Measurements from ENCODE around the gene KCND1. TPM values are rescaled to one million over a fixed set of nuclear protein-coding genes. Genes with fewer than 3 reads are reported as not detected.

KCND1 gene
- total RNA-seq, 6 donors from 2014 or later = 0.61 to 3.1 (median 1.2) TPM

DNA sequence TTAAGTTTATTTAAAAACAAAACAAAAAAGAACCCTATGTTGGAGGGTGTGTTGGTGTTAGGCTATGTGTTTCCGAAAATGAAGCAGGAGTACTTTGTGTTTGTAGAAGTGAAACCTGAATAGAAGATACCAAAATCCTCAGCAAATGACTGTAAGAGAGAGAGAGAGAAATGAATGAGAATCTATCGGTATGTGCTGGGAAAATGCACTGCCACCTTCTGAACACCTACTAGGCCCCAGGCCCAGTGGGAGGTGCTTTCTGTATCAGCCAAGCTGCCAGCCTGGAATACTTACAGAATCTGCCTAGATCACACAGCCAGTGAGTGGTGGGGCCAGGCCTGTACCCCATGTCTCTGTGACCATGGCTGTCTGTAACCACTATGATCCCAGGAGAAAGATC is 37.9 kb downstream of the KCND1 start:
- ATAC-seq (ENCODE audit: low FRiP score in 2 of 2) (no peak), DNase-seq (no peak)
- WGBS, 2 donors = 87 to 97% methylated on average over 2 of the region's 2 CpGs
- peaks cover 0 to 42% (median 13%) of the 10 kb centered on the region in 4 donors for H3K36me3 ChIP-seq
- H3K27me3 ChIP-seq = no peaks in the 10 kb centered on the region
- TF ChIP-seq POLR2A (IDR thresholded peaks at IDR 0.05) = no peak
- no peak for TF ChIP-seq POLR2AphosphoS5 (IDR thresholded peaks at IDR 0.05)
- no peak for TF ChIP-seq EP300 (IDR thresholded peaks at IDR 0.05)
- TF ChIP-seq, protein P1, sequence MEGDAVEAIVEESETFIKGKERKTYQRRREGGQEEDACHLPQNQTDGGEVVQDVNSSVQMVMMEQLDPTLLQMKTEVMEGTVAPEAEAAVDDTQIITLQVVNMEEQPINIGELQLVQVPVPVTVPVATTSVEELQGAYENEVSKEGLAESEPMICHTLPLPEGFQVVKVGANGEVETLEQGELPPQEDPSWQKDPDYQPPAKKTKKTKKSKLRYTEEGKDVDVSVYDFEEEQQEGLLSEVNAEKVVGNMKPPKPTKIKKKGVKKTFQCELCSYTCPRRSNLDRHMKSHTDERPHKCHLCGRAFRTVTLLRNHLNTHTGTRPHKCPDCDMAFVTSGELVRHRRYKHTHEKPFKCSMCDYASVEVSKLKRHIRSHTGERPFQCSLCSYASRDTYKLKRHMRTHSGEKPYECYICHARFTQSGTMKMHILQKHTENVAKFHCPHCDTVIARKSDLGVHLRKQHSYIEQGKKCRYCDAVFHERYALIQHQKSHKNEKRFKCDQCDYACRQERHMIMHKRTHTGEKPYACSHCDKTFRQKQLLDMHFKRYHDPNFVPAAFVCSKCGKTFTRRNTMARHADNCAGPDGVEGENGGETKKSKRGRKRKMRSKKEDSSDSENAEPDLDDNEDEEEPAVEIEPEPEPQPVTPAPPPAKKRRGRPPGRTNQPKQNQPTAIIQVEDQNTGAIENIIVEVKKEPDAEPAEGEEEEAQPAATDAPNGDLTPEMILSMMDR (IDR thresholded peaks at IDR 0.05) = no peak
- no peak overlapping the region for H3K27ac ChIP-seq
- no peak overlapping the region for H3K4me3 ChIP-seq
- no peaks in the 10 kb centered on the region for H3K9me3 ChIP-seq
- H3K4me1 ChIP-seq = peaks cover 8 to 23% (median 16%) of the 10 kb centered on the region in 4 donors

DNA sequence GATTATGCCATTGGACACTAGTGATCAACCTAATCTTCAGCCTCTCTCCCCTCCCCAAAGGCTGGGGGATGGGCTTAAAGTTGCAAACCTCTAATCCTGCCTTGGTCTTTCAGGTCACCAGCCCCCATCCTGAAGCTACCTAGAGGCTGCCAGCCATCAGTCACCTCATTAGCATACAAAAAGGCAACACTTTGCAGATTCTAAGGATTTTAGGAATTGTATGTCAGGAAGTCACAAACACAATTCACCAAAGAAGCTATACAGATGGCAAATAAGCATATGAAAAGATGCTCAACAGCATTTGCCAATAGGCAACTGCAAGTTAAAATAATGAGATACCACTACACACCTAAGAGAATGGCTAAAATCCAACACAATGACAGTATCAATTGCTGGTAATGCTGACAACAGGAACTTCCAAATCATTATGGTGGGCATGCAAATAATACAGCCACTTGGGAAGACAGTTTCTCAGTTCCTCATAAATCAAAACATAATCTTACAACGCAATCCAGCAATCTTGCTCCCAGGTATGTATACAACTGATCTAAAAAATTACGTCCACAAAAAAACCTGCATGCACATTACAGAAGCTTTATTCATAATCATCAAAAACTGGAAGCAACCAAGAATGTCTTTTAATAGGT is 43.8 kb downstream of the KCND1 start:
- 75 to 85% methylated on average over 2 of the region's 2 CpGs for WGBS, 2 donors
- Histone ChIP-seq H3K4me3 (no peak overlapping the region), H3K9me3 (no peaks in the 10 kb centered on the region), H3K27ac (no peak overlapping the region), H3K27me3 (no peaks in the 10 kb centered on the region), H3K36me3 (peaks cover 0 to 61% (median 20%) of the 10 kb centered on the region in 4 donors), H3K4me1 (no peaks in the 10 kb centered on the region)
- no peak for ATAC-seq (ENCODE audit: low FRiP score in 2 of 2)
- DNase-seq = no peak
- TF ChIP-seq, protein P1 (IDR thresholded peaks at IDR 0.05) = no peak
- TF ChIP-seq POLR2A (IDR thresholded peaks at IDR 0.05) = no peak
- no peak for TF ChIP-seq EP300 (IDR thresholded peaks at IDR 0.05)
- TF ChIP-seq POLR2AphosphoS5 (IDR thresholded peaks at IDR 0.05) = no peak

DNA sequence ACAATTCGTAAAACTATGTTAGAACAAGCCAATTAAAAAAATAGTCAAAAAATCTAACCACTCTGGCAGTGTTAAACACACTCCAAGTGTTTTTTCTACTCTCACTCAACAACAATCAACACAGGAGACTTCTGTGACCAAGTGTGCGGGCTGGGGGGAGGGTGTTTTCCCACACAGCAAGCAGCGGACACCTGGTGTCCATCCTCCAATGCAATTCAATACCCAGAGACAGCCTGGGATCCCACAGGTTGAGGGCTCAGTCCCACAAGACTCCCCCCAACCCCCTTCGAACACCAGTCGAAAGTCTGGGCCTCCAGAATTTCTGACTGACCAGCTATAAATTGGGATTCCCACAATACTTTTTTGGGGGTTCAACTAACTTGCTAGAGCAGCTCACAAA is 44.5 kb downstream of the KCND1 start:
- no peak for TF ChIP-seq POLR2AphosphoS5 (IDR thresholded peaks at IDR 0.05)
- H3K36me3 ChIP-seq = peaks cover 0 to 61% (median 23%) of the 10 kb centered on the region in 4 donors

DNA sequence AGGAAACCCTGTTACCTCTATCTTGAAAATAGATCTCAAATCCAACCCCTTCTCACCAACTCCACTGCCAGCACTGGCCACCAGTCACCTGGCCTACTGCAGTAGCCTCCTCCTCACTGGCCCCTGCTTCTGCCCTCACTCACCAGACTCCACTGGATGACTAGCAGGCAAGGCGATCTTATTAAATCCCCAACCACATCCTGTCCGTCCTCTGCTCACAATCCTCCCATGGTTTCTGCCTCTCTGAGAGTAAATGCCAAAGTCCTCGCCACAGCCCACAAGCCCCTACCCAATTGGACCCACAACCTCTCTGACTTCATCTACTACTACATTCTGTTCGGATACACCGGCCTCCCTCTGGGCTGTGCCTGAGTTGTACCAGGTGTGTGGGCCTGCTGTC is 47.4 kb downstream of the KCND1 start:
- Histone ChIP-seq H3K4me3 (no peak overlapping the region), H3K27ac (no peak overlapping the region), H3K27me3 (no peaks in the 10 kb centered on the region), H3K36me3 (peaks cover 0 to 50% (median 20%) of the 10 kb centered on the region in 4 donors), H3K9me3 (no peaks in the 10 kb centered on the region), H3K4me1 (peaks cover 0 to 12% (median 0%) of the 10 kb centered on the region in 4 donors)
- 89 to 90% methylated on average over 4 to 5 of the region's 5 CpGs for WGBS, 2 donors
- ATAC-seq (ENCODE audit: low FRiP score in 2 of 2) = no peak
- TF ChIP-seq EP300 (IDR thresholded peaks at IDR 0.05) (no peak), POLR2A (IDR thresholded peaks at IDR 0.05) (no peak), POLR2AphosphoS5 (IDR thresholded peaks at IDR 0.05) (no peak)
- TF ChIP-seq, protein P1 (IDR thresholded peaks at IDR 0.05) = no peak
- no peak for DNase-seq

More for the DNA sequence above, 44.5 kb downstream of the KCND1 start:
- H3K4me3 ChIP-seq = no peak overlapping the region
- DNase-seq = no peak
- no peaks in the 10 kb centered on the region for H3K27me3 ChIP-seq
- no peaks in the 10 kb centered on the region for H3K9me3 ChIP-seq
- no peak overlapping the region for H3K27ac ChIP-seq
- 72 to 78% methylated on average over 2 to 5 of the region's 5 CpGs for WGBS, 2 donors
- ATAC-seq (ENCODE audit: low FRiP score in 2 of 2) = no peak
- H3K4me1 ChIP-seq = no peaks in the 10 kb centered on the region

DNA sequence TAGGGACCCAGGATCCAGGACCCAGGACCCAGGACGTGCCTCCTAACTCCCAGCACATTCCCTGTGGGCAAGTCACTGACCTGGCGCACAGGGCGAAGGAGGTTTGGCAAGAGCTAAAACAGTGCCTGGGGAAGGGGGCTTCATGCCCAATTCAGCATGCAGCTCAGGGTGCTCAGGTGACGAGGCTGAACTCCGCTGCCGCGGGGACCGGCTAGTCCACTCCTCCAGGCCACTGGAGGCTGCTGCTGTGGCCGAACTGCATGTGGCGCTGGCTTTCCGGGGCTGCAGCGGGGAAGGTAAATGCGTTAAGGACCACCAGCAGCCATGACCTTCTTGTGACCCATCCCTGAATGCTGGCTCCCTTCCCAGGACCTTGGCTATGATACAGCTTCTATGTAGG is 47.9 kb downstream of the KCND1 start:
- no peak overlapping the region for H3K27ac ChIP-seq
- H3K4me3 ChIP-seq = no peak overlapping the region
- H3K9me3 ChIP-seq = no peaks in the 10 kb centered on the region
- peaks cover 0 to 2% (median 0%) of the 10 kb centered on the region in 4 donors for H3K27me3 ChIP-seq
- ATAC-seq (ENCODE audit: low FRiP score in 2 of 2) = no peak
- 90% methylated on average over 13 of the region's 13 CpGs; no CpG with 5 or more reads in 1 of the 2 donors for WGBS, 2 donors
- H3K4me1 ChIP-seq = peaks cover 0 to 13% (median 0%) of the 10 kb centered on the region in 4 donors
- H3K36me3 ChIP-seq = peaks cover 0 to 49% (median 20%) of the 10 kb centered on the region in 4 donors
- TF ChIP-seq, protein P1 (IDR thresholded peaks at IDR 0.05) = no peak
- no peak for TF ChIP-seq POLR2A (IDR thresholded peaks at IDR 0.05)
- no peak for TF ChIP-seq POLR2AphosphoS5 (IDR thresholded peaks at IDR 0.05)
- TF ChIP-seq EP300 (IDR thresholded peaks at IDR 0.05) = no peak
- DNase-seq = no peak
